Gastroesophageal sphincter (tissue), 3 donors: ENCODE results near the gene SH2B3.

Experiments used
- EP300 ChIP-seq: sonication (generic); formaldehyde crosslinking; IDR thresholded peaks from one replicate; pipeline ENCODE4 v1.6.1; 2017; ENCODE audit warnings: antibody characterized with exemption, mild to moderate bottlenecking
- POLR2A ChIP-seq, 2 donors: fragments of 450-650 bp; IDR thresholded peaks; one replicate each; pipeline ENCODE4 v1.6.1; 2017; ENCODE audit warnings: antibody characterized with exemption in 2 of 2, mild to moderate bottlenecking in 2 of 2, moderate library complexity in 1 of 2
- POLR2AphosphoS5 ChIP-seq: sonication (generic); formaldehyde crosslinking; IDR thresholded peaks from one replicate; pipeline ENCODE4 v1.6.1; 2017; ENCODE audit warnings: antibody characterized with exemption
- TF ChIP-seq, protein P1 (sequence below), 4 experiments: fragments of 200-600 bp in 2 of 4; fragments of 450-650 bp in 2 of 4; sonication (generic) in 1 of 4; IDR thresholded peaks; one replicate each; pipeline ENCODE4 v1.5.1; 2017 to 2019; ENCODE audit warnings: antibody characterized with exemption in 4 of 4, mild to moderate bottlenecking in 2 of 4, moderate library complexity in 2 of 4

DNA sequence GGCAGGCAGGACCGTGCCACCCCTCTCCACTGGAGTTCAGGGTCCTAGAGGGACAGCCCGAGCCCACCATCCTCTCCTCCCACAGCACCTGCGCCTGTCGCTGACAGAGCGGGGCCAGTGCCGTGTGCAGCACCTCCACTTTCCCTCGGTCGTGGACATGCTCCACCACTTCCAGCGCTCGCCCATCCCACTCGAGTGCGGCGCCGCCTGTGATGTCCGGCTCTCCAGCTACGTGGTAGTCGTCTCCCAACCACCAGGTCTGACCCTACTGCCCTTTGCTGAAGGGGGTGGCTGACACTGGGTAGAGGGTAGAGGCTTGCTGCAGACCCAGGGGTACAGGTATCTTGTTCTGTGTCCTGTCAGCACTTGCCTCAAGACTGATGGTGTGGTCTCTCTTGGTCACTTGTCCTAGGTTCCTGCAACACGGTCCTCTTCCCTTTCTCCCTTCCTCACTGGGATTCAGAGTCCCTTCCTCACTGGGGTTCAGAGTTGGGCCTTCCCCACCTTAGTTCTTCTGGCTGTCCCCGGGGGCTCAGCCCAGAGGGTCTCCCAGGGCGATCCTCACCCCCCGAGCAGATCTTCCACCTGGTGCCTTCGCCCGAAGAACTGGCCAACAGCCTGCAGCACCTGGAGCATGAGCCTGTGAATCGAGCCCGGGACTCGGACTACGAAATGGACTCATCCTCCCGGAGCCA is 42.0 kb downstream of the SH2B3 start:
- TF ChIP-seq, protein P1, sequence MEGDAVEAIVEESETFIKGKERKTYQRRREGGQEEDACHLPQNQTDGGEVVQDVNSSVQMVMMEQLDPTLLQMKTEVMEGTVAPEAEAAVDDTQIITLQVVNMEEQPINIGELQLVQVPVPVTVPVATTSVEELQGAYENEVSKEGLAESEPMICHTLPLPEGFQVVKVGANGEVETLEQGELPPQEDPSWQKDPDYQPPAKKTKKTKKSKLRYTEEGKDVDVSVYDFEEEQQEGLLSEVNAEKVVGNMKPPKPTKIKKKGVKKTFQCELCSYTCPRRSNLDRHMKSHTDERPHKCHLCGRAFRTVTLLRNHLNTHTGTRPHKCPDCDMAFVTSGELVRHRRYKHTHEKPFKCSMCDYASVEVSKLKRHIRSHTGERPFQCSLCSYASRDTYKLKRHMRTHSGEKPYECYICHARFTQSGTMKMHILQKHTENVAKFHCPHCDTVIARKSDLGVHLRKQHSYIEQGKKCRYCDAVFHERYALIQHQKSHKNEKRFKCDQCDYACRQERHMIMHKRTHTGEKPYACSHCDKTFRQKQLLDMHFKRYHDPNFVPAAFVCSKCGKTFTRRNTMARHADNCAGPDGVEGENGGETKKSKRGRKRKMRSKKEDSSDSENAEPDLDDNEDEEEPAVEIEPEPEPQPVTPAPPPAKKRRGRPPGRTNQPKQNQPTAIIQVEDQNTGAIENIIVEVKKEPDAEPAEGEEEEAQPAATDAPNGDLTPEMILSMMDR (IDR thresholded peaks at IDR 0.05) = no peak
- TF ChIP-seq EP300 = no peak
- TF ChIP-seq POLR2A (IDR thresholded peaks at IDR 0.05) = no peak
- no peak for TF ChIP-seq POLR2AphosphoS5
